ENCODE results near the gene MESP1.

DNA sequence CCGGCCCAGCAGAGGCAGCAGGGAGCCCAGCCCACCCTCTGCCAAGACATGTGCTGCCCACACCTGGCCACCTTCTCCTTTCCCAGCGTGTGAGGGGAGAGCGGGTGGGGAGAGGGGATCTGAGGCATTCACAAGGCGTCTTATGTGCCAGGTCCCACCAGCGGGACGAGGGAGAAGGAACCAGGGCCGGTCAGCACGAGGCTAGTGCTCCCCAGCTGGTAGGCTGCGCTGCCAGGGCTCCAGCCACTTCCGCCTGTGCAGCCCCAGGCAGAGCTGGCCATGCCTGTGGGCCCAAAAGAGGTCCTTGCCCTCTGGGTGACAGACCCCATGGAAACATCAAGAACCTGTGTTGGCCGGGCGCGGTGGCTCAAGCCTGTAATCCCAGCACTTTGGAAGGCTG is 5.9 kb downstream of the MESP1 start:
- TF ChIP-seq, protein P1, sequence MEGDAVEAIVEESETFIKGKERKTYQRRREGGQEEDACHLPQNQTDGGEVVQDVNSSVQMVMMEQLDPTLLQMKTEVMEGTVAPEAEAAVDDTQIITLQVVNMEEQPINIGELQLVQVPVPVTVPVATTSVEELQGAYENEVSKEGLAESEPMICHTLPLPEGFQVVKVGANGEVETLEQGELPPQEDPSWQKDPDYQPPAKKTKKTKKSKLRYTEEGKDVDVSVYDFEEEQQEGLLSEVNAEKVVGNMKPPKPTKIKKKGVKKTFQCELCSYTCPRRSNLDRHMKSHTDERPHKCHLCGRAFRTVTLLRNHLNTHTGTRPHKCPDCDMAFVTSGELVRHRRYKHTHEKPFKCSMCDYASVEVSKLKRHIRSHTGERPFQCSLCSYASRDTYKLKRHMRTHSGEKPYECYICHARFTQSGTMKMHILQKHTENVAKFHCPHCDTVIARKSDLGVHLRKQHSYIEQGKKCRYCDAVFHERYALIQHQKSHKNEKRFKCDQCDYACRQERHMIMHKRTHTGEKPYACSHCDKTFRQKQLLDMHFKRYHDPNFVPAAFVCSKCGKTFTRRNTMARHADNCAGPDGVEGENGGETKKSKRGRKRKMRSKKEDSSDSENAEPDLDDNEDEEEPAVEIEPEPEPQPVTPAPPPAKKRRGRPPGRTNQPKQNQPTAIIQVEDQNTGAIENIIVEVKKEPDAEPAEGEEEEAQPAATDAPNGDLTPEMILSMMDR (IDR thresholded peaks at IDR 0.05; ENCODE audit: control extremely low read depth in 1 of 3, insufficient read depth in 1 of 3, low read depth in 1 of 3, low read length in 3 of 3) = no peak
- TF ChIP-seq POLR2A (IDR thresholded peaks at IDR 0.05; ENCODE audit: control extremely low read depth in 1 of 2, low read depth in 2 of 2, low read length in 2 of 2) (no peak), TAF1 (IDR thresholded peaks at IDR 0.05; ENCODE audit: low read depth, low read length) (no peak), RBBP5 (IDR thresholded peaks at IDR 0.05; ENCODE audit: borderline replicate concordance, low read depth, low read length) (no peak)
